AG04449 (cell line): ENCODE measurements around the gene POTEF.
"Not testable (repeated sequence)": the region's sequence is repeated elsewhere in the genome, so short reads cannot be mapped to it uniquely, and the experiment has no call there.

Experiments used
- CTCF ChIA-PET: fragments of 350-600 bp; formaldehyde crosslinking; extraction: SDS; loops from one replicate; lab custom pipeline; 2021; ENCODE audit warnings: antibody characterized with exemption; lab: Yijun Ruan, JAX
- POLR2A ChIA-PET: fragments of 400-600, 350-600 bp; formaldehyde crosslinking; extraction: SDS; loops from one replicate; lab custom pipeline; 2020; ENCODE audit warnings: antibody characterized with exemption, inconsistent platforms; lab: Yijun Ruan, JAX
- DNase-seq: peaks from one replicate; pipeline ENCODE4 v3.0.0-alpha.2; 2010; ENCODE audit warnings: low read depth, low spot score
- H3K4me3 ChIP-seq: 2 replicates; pipeline ENCODE4 v1.5.1; 2011; ENCODE audit warnings: low read depth, mild to moderate bottlenecking, control low read depth, low read length
- TF ChIP-seq, protein P1 (sequence below): IDR thresholded peaks from one replicate; pipeline ENCODE4 v1.5.1; 2011; ENCODE audit warnings: mild to moderate bottlenecking, moderate library complexity, low read length, control low read depth, inconsistent platforms; ENCODE audit not compliant: insufficient read depth; ENCODE audit errors: missing control alignments

The POTEF gene

DNA sequence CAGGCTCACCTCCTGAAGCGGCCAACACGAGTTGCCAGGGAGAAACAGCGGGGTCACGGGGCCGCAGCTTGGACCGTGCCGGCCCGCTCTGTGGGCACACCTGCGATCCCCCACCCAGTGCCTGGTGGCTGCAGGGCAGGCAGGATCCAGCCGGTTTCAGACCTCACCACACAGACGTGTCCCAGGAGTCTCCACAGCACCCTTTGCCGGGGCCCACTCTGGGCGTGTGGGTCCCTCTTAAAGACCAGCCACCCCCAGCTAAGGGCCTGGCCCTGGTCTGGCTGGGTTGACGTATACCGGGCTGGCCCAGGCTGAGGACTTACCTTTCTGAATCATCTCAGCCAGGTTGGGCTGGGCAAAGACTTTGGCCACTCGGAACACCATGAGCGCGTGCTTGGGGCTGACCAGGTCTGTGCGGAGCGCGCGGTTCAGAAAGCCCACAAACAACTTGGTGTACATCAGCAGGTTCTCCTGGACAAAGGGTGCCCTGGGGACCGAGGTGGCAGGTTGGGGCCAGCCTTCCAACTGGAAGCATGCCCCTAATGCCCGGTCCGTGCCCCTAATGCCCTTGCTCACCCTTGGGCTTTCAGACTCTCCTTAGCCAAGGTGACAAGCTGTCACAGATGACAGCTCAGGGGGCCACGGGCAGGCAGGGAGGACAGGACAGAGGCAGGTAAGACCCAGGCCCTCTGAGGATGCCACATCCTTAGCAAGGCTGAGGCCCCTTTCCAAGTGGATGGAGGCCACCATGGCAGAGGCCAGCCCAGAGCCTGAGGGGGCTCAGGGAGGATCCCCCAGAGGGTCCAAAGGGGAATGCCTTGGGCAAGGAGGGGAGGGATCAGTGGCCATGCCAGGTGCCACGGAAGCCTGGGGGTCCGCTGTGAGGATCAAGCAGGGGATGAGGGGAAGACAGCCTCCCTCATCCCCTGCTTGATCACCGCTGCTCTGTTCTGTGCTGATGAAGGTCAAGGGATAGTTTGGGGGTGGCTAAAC is 26.0 kb upstream of the POTEF start:
- ChIA-PET POLR2A (no interaction called here), CTCF (interaction anchor here (1.6 kb wide), 1 partner anchor 178 kb away, joined by 11 read pairs; no protein-coding TSS in a partner anchor)
- DNase-seq: no peak
- no peak overlapping the region for H3K4me3 ChIP-seq
- TF ChIP-seq, protein P1, sequence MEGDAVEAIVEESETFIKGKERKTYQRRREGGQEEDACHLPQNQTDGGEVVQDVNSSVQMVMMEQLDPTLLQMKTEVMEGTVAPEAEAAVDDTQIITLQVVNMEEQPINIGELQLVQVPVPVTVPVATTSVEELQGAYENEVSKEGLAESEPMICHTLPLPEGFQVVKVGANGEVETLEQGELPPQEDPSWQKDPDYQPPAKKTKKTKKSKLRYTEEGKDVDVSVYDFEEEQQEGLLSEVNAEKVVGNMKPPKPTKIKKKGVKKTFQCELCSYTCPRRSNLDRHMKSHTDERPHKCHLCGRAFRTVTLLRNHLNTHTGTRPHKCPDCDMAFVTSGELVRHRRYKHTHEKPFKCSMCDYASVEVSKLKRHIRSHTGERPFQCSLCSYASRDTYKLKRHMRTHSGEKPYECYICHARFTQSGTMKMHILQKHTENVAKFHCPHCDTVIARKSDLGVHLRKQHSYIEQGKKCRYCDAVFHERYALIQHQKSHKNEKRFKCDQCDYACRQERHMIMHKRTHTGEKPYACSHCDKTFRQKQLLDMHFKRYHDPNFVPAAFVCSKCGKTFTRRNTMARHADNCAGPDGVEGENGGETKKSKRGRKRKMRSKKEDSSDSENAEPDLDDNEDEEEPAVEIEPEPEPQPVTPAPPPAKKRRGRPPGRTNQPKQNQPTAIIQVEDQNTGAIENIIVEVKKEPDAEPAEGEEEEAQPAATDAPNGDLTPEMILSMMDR: no peak

DNA sequence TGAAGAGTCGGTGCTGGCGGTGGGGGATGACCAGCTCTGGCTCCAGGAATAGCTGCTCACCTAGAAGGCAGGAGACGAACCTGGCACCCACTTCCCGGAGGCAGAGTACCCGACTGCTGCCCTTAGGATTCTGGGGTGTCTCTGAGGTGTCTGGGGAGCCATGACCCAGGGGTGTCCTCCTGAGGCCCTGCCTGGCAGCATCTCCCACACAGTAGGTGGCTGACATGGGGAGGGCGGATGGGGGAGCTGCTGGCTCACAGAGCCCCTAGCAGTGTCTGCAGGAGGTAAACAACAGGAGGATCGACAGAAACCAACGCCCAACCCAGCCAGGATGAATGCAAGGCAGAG is 25.4 kb upstream of the POTEF start:
- DNase-seq, H3K4me3 ChIP-seq, CTCF ChIA-PET, POLR2A ChIA-PET: not testable (repeated sequence)

DNA sequence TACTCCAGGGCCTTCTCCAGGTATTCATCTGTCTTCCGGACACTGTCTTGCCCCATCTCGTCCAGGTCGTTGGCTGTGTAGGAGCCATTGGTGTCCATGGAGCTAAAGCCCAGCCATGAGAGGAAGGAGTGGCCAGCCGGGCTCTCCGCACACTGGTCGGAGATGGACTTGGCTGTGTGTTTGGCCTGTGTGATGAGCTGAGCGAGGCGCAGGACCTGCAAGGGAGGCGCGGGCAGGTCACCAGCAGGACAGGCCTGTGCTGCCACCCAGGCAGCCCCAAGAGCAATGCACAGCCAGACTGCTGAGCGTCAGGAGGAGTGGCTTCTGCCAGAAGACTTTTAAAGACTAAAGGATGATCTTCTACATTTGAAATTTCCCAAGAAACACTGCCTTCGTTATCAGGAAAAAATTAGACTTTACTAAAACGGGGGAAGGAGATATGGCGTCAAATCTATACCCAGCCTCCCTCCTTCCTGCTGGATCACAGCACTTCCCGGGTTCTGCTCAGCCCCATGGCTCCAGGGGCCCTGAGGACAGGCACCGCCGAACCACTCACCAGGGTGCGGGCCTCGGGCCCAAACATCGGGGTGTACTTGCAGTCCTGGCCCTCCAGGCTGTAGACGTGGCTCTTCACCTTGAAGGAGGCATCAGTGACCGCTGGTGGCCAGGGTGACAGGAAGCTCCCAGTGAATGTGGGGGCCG is 24.9 kb upstream of the POTEF start:
- DNase-seq, POLR2A ChIA-PET, H3K4me3 ChIP-seq, CTCF ChIA-PET: not testable (repeated sequence)

DNA sequence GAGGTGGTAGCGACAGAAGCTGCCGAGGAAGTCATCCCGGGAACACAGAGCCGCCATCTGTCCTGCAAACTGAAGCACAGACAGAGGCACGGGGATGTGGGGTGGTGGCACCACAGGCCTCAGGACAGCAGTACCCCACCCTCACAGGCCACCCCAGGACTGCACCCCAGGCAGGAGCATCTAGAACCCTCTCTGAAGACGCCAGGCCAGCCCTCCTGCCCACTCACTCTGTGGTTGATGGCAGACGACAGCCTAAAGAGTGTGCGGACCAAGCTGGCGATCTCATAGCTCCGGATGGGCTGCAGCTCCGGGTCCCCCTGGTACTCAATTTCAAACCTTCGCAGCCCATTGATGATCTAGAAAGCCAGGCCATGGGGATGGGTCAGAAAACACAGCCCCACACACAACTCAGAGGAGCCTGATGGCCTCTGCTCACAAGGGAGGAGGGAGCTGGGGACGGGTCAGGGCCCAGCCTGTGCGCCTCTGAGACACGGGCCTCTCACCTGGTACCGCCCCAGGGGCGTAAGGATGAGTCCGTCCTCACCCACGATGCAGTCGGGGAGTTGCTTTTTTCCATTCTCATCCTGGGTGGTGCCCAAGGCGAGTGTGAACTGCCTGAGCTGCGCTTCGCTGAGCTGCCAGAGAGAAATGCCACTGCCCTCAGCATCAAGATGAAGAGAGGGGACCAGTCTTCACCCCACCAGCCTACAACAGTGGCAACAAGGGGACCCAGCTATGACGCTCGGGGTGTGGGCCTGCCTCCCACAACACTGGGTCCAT is 24.0 kb upstream of the POTEF start:
- ChIA-PET POLR2A (no interaction called here), CTCF (no interaction called here)
- DNase-seq: no peak
- no peak overlapping the region for H3K4me3 ChIP-seq
- TF ChIP-seq, protein P1: no peak

DNA sequence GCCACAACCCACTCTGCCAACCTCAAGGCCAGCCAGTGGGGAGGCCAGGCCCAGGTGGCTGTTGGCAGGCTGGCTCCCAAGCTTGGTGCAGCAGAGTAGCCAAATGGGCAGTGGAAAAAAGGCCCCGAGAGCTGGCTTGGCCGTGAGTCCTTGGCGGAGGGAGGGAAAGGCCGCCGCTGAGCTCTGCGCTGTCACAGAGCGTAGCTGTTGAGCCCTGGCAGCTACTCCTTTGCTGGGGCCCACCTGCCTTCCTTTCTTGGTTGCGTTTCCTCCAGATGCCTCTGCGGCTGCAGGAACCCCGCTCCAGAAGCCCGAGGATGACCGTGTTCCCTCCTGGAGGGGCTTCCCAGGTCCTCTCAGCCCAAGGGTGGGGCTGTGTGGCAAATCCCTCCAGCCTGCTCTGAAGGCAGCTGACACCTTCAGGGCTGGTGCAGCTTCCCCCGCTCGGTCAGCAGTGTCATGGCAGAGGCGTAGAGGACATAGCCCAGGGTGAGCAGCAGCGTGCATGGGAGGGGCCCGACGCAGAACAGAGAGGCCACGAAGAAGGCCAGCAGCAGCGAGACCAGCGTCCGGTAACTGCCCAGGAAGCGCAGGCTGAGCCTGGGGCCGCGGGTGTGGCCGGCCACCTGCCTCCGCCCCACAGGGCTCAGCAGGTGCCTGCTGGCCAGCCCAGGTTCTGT is 23.3 kb upstream of the POTEF start:
- DNase-seq, H3K4me3 ChIP-seq, POLR2A ChIA-PET, CTCF ChIA-PET: not testable (repeated sequence)

DNA sequence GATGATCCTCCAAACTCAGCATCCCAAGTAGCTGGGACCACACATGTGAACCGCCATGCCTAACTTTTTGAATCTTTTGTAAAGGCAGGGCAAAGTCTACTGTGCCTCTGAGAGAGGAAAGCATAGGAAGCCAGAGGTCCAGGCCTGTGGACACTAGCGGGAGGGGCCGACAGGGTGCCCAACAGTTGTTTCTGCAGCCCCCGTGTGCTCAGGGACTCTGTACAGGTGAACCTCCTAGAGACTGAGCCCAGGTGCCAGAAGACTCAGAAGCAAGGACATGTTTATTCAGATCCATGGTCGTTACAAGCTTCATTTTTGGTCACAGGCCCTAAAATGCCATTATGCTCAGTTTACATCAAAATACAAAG is 22.1 kb upstream of the POTEF start:
- H3K4me3 ChIP-seq, POLR2A ChIA-PET, CTCF ChIA-PET, DNase-seq: not testable (repeated sequence)

DNA sequence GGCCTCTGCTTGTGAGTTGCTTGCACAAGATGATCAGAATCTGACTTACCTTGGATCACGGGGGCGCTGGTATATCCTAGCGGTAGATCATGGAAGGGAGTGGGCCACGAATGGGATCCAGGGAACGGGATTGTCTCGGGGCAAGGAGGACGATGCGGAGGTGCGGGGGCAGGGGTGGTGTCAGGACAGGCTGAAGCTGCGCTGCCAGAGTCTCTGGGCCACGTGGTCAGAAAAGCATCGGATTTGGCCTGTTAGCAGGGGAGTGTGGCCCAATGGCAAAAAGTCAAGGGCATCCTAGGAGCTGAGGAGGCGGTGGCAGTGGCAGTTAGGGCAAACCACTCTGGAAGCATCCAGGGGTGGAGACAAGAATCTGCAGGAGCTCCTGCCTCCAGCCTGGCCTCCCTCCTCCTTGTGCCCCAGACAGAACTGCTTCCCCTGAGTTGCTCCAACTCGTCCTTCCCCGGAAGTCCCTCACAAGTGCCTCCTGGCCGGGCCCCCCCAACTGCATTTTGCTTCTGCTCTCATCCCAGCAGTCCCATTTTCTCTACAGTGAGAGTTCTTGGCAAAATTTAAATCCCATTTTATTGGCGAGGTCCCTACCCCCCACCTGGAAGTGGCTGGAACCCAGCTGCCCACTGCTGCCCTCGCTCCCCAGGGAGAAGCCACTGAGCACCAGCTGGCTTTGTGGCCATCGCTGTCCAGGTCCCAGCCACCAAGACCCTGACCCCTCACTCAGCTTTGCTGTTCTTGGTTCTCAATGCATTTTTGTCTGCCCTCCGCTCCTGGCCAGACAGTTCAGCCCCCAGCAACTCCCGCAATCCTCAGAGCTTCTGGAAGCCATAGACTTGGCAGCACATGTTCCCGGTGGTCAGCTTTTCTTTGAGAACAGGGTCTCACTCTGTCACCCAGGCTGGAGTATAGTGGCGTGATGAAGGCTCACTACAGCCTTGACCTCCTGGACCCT is 21.4 kb upstream of the POTEF start:
- TF ChIP-seq, protein P1: no peak
- CTCF ChIA-PET: no interaction called here
- POLR2A ChIA-PET: no interaction called here
- no peak for DNase-seq
- no peak overlapping the region for H3K4me3 ChIP-seq

DNA sequence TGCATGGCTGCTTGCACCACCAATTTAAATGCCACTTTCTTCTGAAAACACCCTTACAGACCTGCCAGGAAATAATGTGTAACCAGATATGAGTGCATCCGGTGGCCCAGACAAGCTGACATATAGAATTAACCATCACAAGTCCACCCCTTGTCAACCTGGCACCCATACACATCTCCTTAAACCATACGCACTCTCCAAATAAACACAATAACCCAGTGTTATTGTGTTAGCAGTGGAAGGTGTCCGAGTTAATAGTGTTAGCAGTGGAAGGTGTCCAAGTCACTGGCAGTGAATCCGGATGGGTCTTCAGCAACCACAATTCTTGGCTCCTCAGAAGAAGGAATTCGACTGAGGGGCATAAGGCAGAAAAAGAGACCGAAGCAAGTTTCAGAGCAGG is 19.5 kb upstream of the POTEF start:
- POLR2A ChIA-PET, H3K4me3 ChIP-seq, CTCF ChIA-PET, DNase-seq: not testable (repeated sequence)

DNA sequence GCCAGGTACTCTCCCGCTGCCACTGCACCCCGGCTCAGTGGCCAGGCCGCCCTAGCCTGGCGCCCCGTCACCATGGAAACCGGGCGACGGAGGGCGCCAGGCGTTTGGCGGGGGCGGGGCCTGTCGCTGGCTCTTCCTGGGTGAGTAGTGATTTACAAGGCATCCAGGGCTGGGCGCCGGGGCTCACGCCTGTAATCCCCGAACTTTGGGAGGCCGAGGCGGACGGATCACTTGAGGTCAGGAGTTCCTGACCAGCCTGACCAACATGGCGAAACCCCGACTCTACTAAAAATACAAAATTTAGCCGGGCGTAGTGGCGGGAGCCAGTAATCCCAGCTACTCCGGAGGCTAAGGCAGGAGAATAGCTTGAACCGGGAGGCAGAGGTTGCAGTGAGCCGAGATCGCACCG is 16.0 kb upstream of the POTEF start, which contains the start of gene CCDC74B:
CCDC74B (minus strand) TSS at position 107 of the 409 bp plus-strand sequence. CDS start 116 bp downstream, outside the sequence.
- CTCF ChIA-PET: interaction anchor here (0.6 kb wide), 1 partner anchor 186 kb away, joined by 3 read pairs; no protein-coding TSS in a partner anchor
- POLR2A ChIA-PET, DNase-seq: not testable (repeated sequence)
- H3K4me3 ChIP-seq: peak within 1 kb of the TSS; percentile 53

DNA sequence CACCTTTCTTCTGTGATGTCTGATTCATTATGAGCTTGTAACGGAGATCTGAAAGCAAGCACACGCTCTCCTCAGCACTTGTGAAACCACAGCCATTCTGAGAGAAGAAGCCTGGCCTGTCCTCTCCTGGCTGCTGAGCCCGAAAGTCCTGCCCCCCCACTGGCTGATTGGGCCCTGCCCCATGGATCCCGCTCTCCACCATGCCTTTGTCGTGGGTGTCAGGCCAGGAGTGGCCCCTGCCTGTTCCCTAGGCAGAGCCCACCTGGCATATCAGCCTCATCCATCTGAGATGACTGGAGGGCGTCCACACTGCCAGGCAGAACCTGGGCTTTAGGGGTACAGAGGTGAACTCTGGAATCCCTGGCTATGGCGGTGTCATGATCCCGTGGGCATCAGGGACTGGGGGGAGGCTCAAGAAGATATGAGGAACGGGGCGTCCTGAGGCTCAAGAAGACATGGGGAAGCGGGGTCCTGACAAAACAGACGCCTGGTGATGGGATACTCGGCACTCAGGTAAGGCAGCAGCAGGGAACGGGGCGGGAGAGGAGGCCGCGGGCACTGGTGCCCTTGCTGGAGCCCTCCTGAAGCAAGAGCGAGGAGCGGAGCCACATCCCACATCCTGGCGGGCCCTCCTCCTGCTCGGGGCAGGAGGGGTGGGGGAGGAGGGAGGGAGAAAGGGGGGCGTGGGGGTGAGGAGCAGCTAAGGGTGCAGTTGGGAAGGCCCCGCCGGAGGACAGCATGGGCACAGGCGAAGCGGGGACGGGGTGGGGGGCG is 14.4 kb upstream of the POTEF start:
- CTCF ChIA-PET, DNase-seq: not testable (repeated sequence)
- peak overlapping the region; percentile 34; the same call in 1 of the 2 replicates for H3K4me3 ChIP-seq

More for the DNA sequence above, 14.4 kb upstream of the POTEF start:
- POLR2A ChIA-PET: not testable (repeated sequence)
